GM19043 (cell line): ENCODE data around the gene CLDN7.
"Not testable (repeated sequence)": the region's sequence is repeated elsewhere in the genome, so short reads cannot be mapped to it uniquely, and the experiment has no call there.

ENCODE experiments used
- ATAC-seq: cut with Tn5 transposase; IDR thresholded peaks from one replicate; pipeline ENCODE4 v1.9.1; 2021; ENCODE audit warnings: low read depth; ENCODE audit not compliant: unreplicated experiment

CLDN7 gene

DNA sequence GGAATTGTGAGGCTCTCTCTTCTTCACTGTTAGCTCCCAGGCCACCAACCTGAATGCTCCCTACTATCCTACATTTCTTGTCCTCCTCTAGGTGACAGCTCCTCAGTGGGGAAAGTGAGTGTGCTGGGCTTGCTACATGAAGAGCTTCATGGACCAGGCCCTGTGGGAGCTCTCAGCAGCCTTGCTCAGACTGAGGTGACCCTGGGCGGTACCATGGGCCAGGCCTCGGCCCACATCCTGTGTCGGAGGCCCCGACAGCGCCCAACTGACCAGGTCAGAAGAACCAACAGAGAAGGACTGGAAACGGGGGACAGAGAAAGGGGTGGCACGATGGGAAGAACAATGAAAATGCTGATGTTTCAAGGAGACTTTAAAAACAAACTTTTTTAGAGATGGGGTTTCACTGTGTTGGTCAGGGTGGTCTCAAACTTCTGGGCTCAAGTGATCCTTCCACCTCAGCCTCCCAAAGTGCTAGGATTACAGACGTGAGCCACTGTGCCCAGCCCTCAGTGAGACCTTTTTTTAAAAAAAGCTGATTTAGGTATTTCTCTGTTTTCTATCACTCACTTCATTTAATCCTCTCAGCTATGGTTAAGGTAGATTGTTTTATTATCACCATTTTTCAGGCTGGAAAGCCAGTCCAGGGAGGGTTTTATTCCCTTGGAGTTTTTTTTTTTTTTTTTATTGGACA is 5.4 kb downstream of the CLDN7 start:
- no peak for ATAC-seq

- no peak for ATAC-seq
Measured at GRCh38 chr17:7254511-7254910, 7.8 kb downstream of the CLDN7 start.

DNA sequence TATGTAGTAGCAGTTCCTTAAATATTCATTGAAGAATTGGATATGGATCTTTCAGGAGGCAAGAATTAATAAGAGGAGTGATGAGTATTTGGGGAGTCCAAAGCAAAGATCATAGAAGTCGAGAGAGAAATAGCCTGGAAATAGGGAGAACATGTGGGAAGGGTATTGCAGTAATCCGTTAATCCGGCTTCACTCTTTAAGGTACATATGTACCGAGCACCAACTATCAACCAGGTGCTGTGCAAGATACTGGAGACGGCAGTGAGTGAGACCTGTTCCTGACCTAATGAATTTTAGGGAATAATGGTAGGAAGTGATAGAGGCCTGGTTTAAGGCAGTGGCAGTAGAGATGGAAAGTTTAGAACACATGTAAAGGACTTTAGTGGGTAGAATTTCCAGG is 9.2 kb downstream of the CLDN7 start:
- no peak for ATAC-seq

DNA sequence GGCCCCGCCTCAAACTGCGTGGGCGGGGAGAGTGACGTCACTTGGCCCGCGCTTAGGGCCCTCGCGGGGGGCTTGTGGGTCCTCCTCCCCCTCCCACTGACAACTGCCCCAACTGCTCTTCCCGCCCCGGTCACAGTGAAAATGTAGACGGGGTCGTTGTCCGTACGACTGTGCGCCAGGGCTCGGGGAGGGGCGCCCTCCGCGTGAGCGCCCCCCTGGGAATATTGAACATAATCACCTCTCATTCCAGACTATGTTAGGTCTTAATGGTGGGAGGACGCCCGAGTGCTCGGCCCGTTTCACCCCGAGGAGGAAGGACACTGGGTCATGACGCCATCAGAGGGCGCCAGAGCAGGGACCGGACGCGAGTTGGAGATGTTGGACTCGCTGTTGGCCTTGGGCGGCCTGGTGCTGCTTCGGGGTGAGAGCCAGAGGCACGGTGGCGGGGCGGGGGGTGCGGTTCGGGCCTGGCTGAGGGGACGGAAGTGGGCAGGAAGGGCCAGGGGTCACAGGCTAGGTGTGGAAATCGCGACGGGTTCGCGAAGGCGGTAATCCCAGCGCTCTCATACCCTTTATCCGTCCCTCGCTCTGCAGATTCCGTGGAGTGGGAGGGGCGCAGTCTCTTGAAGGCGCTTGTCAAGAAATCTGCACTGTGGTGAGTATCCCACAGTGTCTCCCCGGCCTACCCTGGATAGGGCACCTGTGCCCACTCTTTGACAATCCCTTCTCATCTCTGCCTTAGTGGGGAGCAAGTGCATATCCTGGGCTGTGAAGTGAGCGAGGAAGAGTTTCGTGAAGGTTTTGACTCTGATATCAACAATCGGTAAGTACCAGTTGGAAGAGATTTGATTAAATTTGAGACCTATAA is 9.9 kb downstream of the CLDN7 start, which contains the start of gene ELP5:
TSS of gene ELP5 (plus strand) at position 40 of the 868 bp plus-strand sequence. CDS start at position 376, 336 bp downstream.
- ATAC-seq = peak; percentile 44

GRCh38 chr17:7251661-7252175 is 10.6 kb downstream of the CLDN7 start, which contains the start of gene CTDNEP1:
Gene CTDNEP1, minus strand, starts transcription at chr17:7251734. Its CDS starts 438 bp downstream, at chr17:7251296.
- ATAC-seq = peak; percentile 76

DNA sequence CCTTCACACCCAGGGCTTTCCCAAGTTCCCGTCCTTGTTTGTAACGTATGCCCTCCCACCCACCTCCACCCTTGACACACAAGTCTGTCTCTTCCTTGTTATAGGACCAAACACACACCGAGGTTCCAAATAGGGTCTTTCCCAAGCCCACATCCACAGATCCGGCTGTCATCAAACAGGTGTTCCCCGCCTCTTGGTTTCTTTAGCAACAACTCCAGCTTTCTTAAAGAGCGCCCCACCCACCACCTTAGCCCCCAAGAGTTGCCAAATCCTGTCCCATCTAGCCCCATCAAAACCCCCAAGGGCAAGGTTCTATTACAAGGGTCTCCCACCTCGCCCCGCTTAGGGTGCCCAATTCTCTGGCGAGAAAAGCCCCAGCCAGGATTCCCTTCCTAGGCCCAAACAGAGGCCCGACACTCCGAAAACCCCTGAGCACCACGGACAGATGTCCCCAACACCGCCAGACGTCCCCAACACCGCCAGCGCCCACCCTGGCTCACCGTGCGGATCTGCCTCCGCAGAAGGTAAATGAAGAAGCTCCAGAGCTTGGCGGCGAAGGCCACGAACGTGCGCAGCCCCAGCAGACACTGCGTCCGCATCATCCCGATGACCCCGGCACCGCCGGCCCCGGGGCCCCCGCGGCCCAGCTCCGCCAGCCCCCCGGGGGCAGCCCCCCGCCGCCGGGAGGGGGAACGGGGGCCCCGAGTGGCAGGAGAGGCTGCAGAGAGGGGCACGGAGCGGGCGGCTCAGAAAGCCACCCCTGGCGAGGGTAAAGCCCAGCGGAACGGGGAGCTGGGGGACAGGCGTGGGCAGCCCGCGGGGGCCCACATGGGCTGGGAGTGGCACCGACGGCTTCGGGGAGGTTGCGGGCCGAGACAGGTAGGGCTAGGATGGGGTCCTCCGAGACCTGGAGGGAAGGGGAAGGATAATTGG is 11.3 kb downstream of the CLDN7 start:
- ATAC-seq = no peak

GRCh38 chr17:7249830-7250229 is 12.4 kb downstream of the CLDN7 start:
- ATAC-seq = no peak

GRCh38 chr17:7249214-7249613 is 13.1 kb downstream of the CLDN7 start:
- ATAC-seq = no peak

DNA sequence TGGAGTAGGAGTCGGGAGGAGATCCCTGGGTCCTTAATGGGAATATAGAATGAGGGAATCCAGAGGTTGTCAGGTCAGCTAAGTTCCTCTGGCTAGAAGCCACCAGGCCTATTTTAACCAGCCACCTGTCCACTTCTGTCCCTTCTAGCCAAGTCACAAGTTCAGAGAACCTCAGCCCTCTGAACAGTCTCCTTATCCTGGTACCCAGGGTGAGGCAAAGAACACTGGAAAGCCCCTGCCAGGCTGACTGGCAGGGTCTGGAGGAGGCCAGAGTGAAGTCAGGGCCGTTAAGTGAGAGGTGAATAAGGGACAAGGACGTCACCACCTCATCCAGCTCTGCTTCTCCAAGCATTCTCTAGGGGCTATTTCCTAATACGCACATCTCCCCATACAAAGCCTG is 13.5 kb downstream of the CLDN7 start:
- ATAC-seq = no peak

DNA sequence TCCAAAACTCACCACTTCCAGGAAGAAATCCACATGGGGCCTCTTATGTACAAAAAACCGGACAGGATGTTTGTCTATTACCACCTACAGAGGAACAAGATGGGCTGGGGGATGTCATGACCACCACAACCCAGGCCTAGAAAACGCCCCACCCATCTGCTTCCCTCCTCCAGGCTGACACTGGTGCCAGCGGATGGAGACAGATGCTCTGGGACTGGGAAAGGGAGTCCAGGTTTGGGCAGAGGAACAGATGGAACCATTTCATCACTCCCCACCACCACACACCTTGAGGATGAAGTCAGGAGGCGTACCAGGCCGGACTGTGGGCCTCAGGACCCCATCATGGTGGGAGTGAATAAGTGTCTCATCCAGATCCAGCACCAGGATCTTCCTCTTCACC is 15.5 kb downstream of the CLDN7 start:
- no peak for ATAC-seq

DNA sequence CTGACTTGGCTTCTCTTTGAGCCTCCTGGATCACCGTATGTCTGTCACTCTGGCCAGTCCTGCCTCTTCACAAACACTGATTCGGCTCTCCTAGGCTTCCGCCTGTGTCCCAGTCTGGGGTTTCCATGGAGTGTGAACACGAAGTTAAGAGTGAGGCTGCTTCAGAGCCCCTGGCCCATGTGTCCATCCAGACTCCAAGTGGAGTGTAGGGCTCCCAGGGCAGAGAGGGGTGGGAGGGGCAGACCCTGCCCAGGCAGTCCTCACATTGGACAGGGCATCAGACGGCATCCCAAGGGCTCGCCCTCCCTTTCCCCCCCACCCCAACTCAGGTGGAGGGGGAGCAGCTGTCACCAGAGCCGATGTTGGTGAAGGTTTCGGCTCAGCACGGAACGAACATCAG is 18.4 kb downstream of the CLDN7 start:
- not testable (repeated sequence) for ATAC-seq

GRCh38 chr17:7243453-7243729 is 18.9 kb downstream of the CLDN7 start:
- ATAC-seq = no peak

DNA sequence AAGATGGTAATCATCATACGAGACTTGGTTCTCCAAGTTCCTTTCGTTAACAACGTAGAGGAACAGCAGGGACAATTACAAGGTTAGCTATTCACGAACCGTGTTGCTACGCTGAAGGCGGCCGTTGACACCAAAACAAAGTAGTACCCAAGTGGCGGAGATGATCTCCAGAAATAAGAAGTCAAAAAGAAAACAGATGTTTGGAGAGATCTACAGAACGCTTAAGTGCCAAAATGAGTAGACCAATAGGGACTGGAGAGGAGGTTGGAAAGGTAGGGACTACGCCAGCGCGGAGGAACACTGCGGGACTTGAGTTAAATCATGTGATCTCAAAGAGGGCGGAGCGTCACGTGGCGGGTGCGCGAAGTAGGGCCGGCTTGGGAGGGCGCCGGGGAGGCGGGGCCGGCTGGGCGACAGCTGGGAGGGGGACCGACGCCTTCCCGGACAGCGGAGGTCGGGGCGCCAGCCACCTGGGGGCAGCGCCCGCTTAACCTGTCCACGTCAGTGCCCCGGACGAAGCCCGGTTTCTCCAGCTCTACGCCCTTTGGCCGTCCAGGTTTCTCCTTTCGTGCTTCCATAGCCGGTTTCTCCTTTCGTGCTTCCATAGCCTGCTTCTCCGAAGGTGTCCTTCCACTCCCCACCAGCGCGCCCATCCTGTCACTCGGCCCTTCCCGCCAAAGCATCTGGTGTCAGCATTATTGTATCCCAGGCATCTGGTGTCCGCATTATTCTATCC is 19.4 kb downstream of the CLDN7 start:
- ATAC-seq = no peak

- no peak for ATAC-seq
Measured at GRCh38 chr17:7241783-7242716, 20.2 kb downstream of the CLDN7 start, which contains the start of gene GABARAP. Gene GABARAP, minus strand, starts transcription at chr17:7242449. Its CDS starts 119 bp downstream, at chr17:7242330.

- no peak for ATAC-seq
Measured at GRCh38 chr17:7241090-7241733, 21.1 kb downstream of the CLDN7 start.

- no peak for ATAC-seq
Measured at GRCh38 chr17:7240375-7240774, 21.9 kb downstream of the CLDN7 start.

DNA sequence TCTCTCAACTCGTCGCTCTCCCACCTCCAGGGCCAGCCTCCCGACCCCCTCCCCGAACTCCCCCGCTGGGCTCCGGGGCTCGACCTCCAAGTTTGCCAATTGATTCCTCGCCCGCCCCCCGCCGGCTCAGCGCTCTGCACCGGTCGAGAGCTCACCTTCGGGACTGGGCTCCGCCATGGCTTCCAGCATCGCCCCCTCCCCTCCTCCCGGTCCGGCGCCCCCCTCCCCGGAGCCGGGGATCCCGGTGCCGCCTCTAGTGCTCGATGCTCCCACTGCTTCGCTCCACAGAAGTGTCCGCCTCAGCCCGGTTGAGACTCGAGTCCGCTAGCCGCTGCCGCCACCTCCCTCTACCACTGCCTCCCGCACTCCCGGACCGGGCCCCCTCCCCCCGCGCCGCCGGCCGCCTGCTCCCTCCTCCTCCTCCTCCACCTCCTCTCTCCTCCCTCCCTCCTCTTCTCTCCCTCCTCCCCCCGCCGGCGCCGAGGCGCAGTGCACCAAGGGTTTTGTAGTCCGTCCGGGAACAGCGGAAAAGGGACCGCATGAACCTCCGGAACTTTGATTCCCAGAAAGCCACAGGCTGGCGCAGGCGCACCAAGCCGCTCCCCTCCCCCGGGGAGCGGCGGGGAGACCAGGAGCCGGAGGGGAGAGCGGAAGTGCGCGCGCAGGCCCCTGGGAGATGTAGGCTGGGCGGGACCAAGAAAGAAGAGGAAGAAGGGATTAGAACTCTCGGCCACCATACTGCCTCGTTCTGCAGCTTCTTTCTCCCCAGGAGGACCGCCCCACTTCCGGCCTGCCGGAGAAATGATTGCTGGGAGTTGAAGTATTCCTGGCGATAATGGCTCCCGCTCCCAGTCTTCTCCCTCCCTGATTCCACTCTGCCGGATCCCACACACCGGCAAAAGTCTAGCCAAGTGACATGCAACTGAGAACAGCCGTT is 22.9 kb downstream of the CLDN7 start, which contains the start of gene PHF23:
TSS of gene PHF23 (minus strand) at position 367 of the 937 bp plus-strand sequence. CDS start at position 189, 178 bp downstream.
- peak; percentile 43 for ATAC-seq
